GM12874 (cell line): ENCODE data around the gene RNU5D-1.
A peak's percentile ranks its signal among the peaks of the same experiment; 100 is the strongest.

Source experiments
- TF ChIP-seq, protein P1 (sequence below): IDR thresholded peaks from 2 replicates; pipeline ENCODE4 v1.5.1; 2011; ENCODE audit warnings: low read depth, mild to moderate bottlenecking, control low read depth, low read length, moderate library complexity; ENCODE audit not compliant: insufficient read depth

Gene RNU5D-1

DNA sequence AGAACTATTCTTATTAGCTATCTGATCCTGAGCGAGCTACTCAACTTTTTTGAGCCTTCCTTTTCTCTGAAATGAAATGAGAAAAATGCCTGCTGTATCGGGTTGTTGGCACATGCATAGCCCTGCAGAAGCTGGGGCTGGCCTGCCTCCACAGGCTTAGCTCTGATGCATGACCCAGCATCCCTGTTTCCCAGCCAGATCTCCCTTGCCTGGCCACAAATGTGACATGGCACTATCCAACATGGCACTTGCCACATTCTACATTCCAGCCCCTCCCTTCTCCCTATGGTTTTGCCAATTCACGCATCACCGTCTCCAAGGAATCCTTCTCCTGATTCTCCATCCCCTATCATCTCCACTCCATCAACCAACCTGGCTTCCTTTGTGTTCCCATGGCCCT lies 13.8 kb downstream of the RNU5D-1 start:
- TF ChIP-seq, protein P1, sequence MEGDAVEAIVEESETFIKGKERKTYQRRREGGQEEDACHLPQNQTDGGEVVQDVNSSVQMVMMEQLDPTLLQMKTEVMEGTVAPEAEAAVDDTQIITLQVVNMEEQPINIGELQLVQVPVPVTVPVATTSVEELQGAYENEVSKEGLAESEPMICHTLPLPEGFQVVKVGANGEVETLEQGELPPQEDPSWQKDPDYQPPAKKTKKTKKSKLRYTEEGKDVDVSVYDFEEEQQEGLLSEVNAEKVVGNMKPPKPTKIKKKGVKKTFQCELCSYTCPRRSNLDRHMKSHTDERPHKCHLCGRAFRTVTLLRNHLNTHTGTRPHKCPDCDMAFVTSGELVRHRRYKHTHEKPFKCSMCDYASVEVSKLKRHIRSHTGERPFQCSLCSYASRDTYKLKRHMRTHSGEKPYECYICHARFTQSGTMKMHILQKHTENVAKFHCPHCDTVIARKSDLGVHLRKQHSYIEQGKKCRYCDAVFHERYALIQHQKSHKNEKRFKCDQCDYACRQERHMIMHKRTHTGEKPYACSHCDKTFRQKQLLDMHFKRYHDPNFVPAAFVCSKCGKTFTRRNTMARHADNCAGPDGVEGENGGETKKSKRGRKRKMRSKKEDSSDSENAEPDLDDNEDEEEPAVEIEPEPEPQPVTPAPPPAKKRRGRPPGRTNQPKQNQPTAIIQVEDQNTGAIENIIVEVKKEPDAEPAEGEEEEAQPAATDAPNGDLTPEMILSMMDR = no peak

- TF ChIP-seq, protein P1 = peak; percentile 87
Observed at GRCh38 chr1:44714944-44715571, 15.9 kb downstream of the RNU5D-1 start.

GRCh38 chr1:44714532-44714931 lies 16.4 kb downstream of the RNU5D-1 start:
- TF ChIP-seq, protein P1 = no peak

DNA sequence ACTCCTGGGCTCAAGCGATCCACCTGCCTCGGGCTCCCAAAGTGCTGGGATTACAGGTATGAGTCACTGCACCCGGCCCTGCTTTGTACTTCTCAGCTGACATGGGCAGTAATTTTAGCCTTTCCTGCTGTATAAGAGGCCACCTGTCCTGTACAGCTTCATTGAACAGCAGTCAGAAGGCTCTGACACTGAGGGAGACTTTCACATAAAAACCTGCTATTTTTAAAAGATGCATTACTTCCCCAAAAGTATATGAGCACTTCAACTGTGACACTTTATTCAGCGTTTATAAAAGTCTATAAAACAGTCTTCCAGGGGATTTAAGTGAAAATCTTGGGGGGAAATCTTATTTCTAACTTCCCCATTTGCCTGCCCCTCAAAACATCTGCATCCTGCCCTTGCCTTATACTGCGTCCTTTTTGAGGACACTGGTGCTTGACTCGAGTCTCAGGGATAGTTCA lies 17.6 kb downstream of the RNU5D-1 start:
- TF ChIP-seq, protein P1 = no peak

- TF ChIP-seq, protein P1 = peak; percentile 41; the same call in 1 of the 2 replicates
Observed at GRCh38 chr1:44707959-44708831, 22.8 kb downstream of the RNU5D-1 start.

DNA sequence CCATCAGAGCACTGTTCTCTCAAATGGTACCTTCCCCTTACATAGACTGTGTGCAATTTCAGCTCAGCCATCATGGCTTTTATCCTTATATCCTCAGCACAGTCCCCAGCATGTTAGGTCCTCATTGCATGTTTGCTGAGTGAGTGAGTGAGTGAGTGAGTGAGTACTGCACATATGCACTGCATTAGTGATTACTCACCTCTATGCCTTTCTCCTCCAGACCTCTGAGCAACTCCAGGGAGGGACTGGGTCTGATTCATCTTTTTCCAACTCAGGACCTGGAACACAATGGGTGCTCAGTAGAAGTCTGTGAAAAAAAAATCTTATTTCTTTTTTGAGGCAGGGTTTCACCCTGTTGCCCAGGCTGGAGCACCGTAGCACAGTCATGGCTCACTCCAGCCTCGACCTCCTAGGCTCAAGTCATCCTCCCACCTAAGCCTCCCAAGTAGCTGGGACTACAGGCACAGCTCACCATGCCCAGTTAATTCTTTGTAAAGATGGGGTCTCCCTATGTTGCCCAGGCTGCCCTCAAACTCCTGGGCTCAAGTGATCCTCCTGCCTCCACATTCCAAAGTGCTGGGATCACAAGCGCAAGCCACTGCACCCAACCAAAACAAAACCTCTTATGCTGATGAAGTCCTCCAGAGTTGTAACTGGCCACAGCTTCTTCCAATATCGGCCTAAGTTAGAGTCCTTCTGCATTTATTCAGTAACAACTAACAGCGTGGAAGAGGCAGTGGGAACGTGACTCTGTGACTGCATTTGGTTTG lies 23.7 kb downstream of the RNU5D-1 start:
- TF ChIP-seq, protein P1 = no peak

GRCh38 chr1:44705938-44706337 lies 25.0 kb downstream of the RNU5D-1 start:
- TF ChIP-seq, protein P1 = no peak
